B cell (primary cell): ENCODE results near the gene DRICH1. TPM values are rescaled to one million over a fixed set of nuclear protein-coding genes. Genes with fewer than 3 reads are reported as not detected.
"Not testable (repeated sequence)": the region's sequence is repeated elsewhere in the genome, so short reads cannot be mapped to it uniquely, and the experiment has no call there.

Source experiments
- ATAC-seq: fragments of 200-7000 bp; cut with Tn5 transposase; one replicate; pipeline ENCODE4 v1.10.0; 2021; ENCODE audit warnings: low read depth, mild to moderate bottlenecking, moderate number of reproducible peaks, moderate library complexity
- CTCF ChIA-PET: fragments of 350-600 bp; sonication (Branson Sonifier 250); formaldehyde crosslinking; loops from one replicate; lab custom pipeline; 2021; ENCODE audit warnings: antibody characterized with exemption, inconsistent platforms; lab: Charles Lee
- POLR2A ChIA-PET: fragments of 350-600 bp; sonication (Branson Sonifier 250); formaldehyde crosslinking; loops from one replicate; lab custom pipeline; 2021; ENCODE audit warnings: antibody characterized with exemption; lab: Charles Lee
- DNase-seq: peaks from one replicate; pipeline ENCODE4 v3.0.0; 2013
- H2AFZ ChIP-seq: 2 replicates; pipeline ENCODE4 v1.6.1; 2012; ENCODE audit warnings: mild to moderate bottlenecking, low read depth, low read length; ENCODE audit not compliant: insufficient read depth, poor library complexity, severe bottlenecking
- H3K27ac ChIP-seq, 2 donors: 1 replicate in 1 of 2; 2 replicates in 1 of 2; pipeline ENCODE4 v1.5.1; 2012 to 2013; ENCODE audit warnings: low read length in 2 of 2, mild to moderate bottlenecking in 2 of 2, moderate library complexity in 1 of 2
- H3K27me3 ChIP-seq, 4 experiments: fragments of 200-600 bp in 1 of 4; sonication (generic) in 1 of 4; replicated peaks in 1 of 4; 1 replicate in 2 of 4; 2 replicates in 2 of 4; pipeline versions ENCODE4 v1.6.1 to v1.7.0; 2013 to 2016; ENCODE audit warnings: low read length in 3 of 4, mild to moderate bottlenecking in 2 of 4, mixed read lengths in 1 of 4, moderate library complexity in 1 of 4; ENCODE audit not compliant: insufficient read depth in 4 of 4, control insufficient read depth in 3 of 4; ENCODE audit errors: control extremely low read depth in 1 of 4
- H3K36me3 ChIP-seq, 2 experiments: replicated peaks in 1 of 2; 1 replicate in 1 of 2; 2 replicates in 1 of 2; pipeline versions ENCODE4 v1.6.1 to v1.7.1; 2013; ENCODE audit warnings: low read length in 1 of 2; ENCODE audit not compliant: insufficient read depth in 2 of 2, control insufficient read depth in 1 of 2; ENCODE audit errors: control extremely low read depth in 1 of 2, extremely low read depth in 1 of 2
- H3K4me1 ChIP-seq, 2 donors: fragments of 200-600 bp in 1 of 2; sonication (generic) in 1 of 2; 1 replicate in 1 of 2; 2 replicates in 1 of 2; pipeline versions ENCODE4 v1.5.1 to v1.6.1; 2013 to 2017; ENCODE audit warnings: low read length in 2 of 2; ENCODE audit not compliant: control insufficient read depth in 2 of 2, insufficient read depth in 2 of 2
- H3K4me2 ChIP-seq: replicated peaks from 2 replicates; pipeline ENCODE3; 2012; ENCODE audit warnings: mild to moderate bottlenecking, low read depth, low read length; ENCODE audit not compliant: poor library complexity, severe bottlenecking
- H3K4me3 ChIP-seq, 5 experiments: fragments of 200-600 bp in 1 of 5; sonication (generic) in 1 of 5; 1 replicate in 3 of 5; 2 replicates in 2 of 5; pipeline versions ENCODE4 v1.5.1 to v1.7.0; 2011 to 2016; ENCODE audit warnings: low read length in 4 of 5, mild to moderate bottlenecking in 4 of 5, low read depth in 2 of 5, control low read depth in 1 of 5, moderate library complexity in 1 of 5; ENCODE audit not compliant: insufficient read depth in 1 of 5; ENCODE audit errors: control extremely low read depth in 1 of 5, extremely low read depth in 1 of 5
- H3K79me2 ChIP-seq: fragments of 200-600 bp; sonication (generic); one replicate; pipeline ENCODE4 v1.6.0; 2016; ENCODE audit warnings: low read length; ENCODE audit not compliant: control insufficient read depth, insufficient read depth
- H3K9ac ChIP-seq: fragments of 200-600 bp; sonication (generic); 2 replicates; pipeline ENCODE4 v1.6.1; 2017; ENCODE audit warnings: mild to moderate bottlenecking, low read length, moderate library complexity
- H3K9me3 ChIP-seq, 3 donors: one replicate each; pipeline versions ENCODE4 v1.6.1 to v1.7.1; 2013; ENCODE audit warnings: low read length in 2 of 3; ENCODE audit not compliant: control insufficient read depth in 2 of 3, insufficient read depth in 1 of 3; ENCODE audit errors: control extremely low read depth in 1 of 3
- H4K20me1 ChIP-seq: 2 replicates; pipeline ENCODE4 v1.6.0; 2012; ENCODE audit warnings: mild to moderate bottlenecking, low read length; ENCODE audit not compliant: insufficient read depth, control insufficient read depth, poor library complexity, severe bottlenecking
- H3K27ac Mint-ChIP-seq: one replicate; pipeline ENCODE4 v1.8.0; 2021; ENCODE audit warnings: mixed read lengths
- H3K27me3 Mint-ChIP-seq: one replicate; pipeline ENCODE4 v1.8.0; 2021; ENCODE audit warnings: mixed read lengths
- H3K4me1 Mint-ChIP-seq: one replicate; pipeline ENCODE4 v1.8.0; 2021; ENCODE audit warnings: mixed read lengths
- H3K4me3 Mint-ChIP-seq: one replicate; pipeline ENCODE4 v1.8.0; 2021; ENCODE audit warnings: mixed read lengths
- H3K9me3 Mint-ChIP-seq: one replicate; pipeline ENCODE4 v1.8.0; 2022; ENCODE audit warnings: mixed read lengths; ENCODE audit not compliant: insufficient read depth
- CTCF ChIP-seq: fragments of 200-600 bp; IDR thresholded peaks from one replicate; pipeline ENCODE4 v1.8.0; 2022; ENCODE audit warnings: antibody characterized with exemption, mild to moderate bottlenecking
- EZH2 ChIP-seq: IDR thresholded peaks from 2 replicates; pipeline ENCODE4 v1.6.1; 2012; ENCODE audit warnings: borderline replicate concordance, low read depth, mild to moderate bottlenecking, moderate library complexity, low read length; ENCODE audit not compliant: insufficient read depth, poor library complexity, severe bottlenecking
- WGBS: methylation state at CpG from one replicate; pipeline ENCODE4 v1.1.5; 2013; ENCODE audit warnings: missing lambda C conversion rate; ENCODE audit not compliant: insufficient coverage; 5-methylcytosine and 5-hydroxymethylcytosine counted together
- intact Hi-C: fragments of 100-400 bp; cut with micrococcal nuclease; formaldehyde crosslinking; loops from one replicate; pipeline ENCODE4 v1.10.0; 2022
- polyA plus RNA-seq: library from polyadenylated mRNA; depleted of rRNA; stranded (reverse); fragments of >200 nt; gene quantifications from 2 replicates; pipeline ENCODE4 v1.2.3, GENCODE V29; 2012
- total RNA-seq, 2 donors: library from RNA; stranded (reverse); fragments of 120-200 nt in 1 of 2; gene quantifications; 1 replicate in 1 of 2; 2 replicates in 1 of 2; pipeline versions ENCODE4 v1.2.3 to v1.2.4, GENCODE V29; 2013 to 2022

Gene DRICH1
- total and polyA plus RNA-seq, 2 donors (not counting 1 experiment from before 2014, with no cell fraction given) = 0.37 to 1.5 TPM

- TF ChIP-seq CTCF (no peak), EZH2 (no peak)
- Histone ChIP-seq H3K9me3 (no peaks in the 10 kb centered on the region), H3K4me1 (no peaks in the 10 kb centered on the region), H3K9ac (no peak overlapping the region), H3K79me2 (no peaks in the 10 kb centered on the region), H3K27ac (no peak overlapping the region), H3K27me3 (no peaks in the 10 kb centered on the region), H3K4me3 (no peak overlapping the region), H4K20me1 (no peaks in the 10 kb centered on the region), H2AFZ (no peak overlapping the region), H3K4me2 (no peak overlapping the region), H3K36me3 (peaks cover 2 to 4% of the 10 kb centered on the region in 2 experiments)
- DNase-seq (no peak), ATAC-seq (no peak)
- Mint-ChIP-seq H3K4me3 (no peak overlapping the region), H3K4me1 (no peaks in the 10 kb centered on the region), H3K27me3 (no peaks in the 10 kb centered on the region), H3K9me3 (no peaks in the 10 kb centered on the region), H3K27ac (no peak overlapping the region)
- POLR2A ChIA-PET = no interaction called here
- intact Hi-C loops = no loop called here
- CTCF ChIA-PET = no interaction called here
- 92% methylated on average over 5 of the region's 6 CpGs for WGBS
Measured at GRCh38 chr22:23651676-23652075, 19.6 kb upstream of the DRICH1 start.

- ATAC-seq (no peak), DNase-seq (no peak)
- H3K27me3 Mint-ChIP-seq = no peaks in the 10 kb centered on the region
- H2AFZ ChIP-seq = no peak overlapping the region
- H3K4me3 Mint-ChIP-seq = no peak overlapping the region
- H3K27ac ChIP-seq = no peak overlapping the region
- TF ChIP-seq EZH2 = no peak
- no peak for TF ChIP-seq CTCF
- no peaks in the 10 kb centered on the region for H3K4me1 ChIP-seq
- H3K4me1 Mint-ChIP-seq = no peaks in the 10 kb centered on the region
- no peaks in the 10 kb centered on the region for H3K9me3 Mint-ChIP-seq
- no peaks in the 10 kb centered on the region for H4K20me1 ChIP-seq
- no peaks in the 10 kb centered on the region for H3K27me3 ChIP-seq
- CTCF ChIA-PET = no interaction called here
- no peak overlapping the region for H3K4me3 ChIP-seq
- no peak overlapping the region for H3K27ac Mint-ChIP-seq
- H3K79me2 ChIP-seq = no peaks in the 10 kb centered on the region
- WGBS = 96% methylated on average over 18 of the region's 18 CpGs
- H3K9me3 ChIP-seq = no peaks in the 10 kb centered on the region
- H3K36me3 ChIP-seq = peaks cover 2% of the 10 kb centered on the region in 2 experiments
- H3K9ac ChIP-seq = no peak overlapping the region
- no peak overlapping the region for H3K4me2 ChIP-seq
- intact Hi-C loops = no loop called here
- POLR2A ChIA-PET = interaction anchor here (0.6 to 0.7 kb wide), 2 partner anchors 194 to 1107 kb away, joined by 3 to 6 read pairs; no protein-coding TSS in a partner anchor
Measured at GRCh38 chr22:23649071-23649501, 17.0 kb upstream of the DRICH1 start.

- H3K79me2 ChIP-seq, H4K20me1 ChIP-seq, POLR2A ChIA-PET, H3K27ac ChIP-seq, H3K4me1 Mint-ChIP-seq, H3K9ac ChIP-seq, ATAC-seq, H3K9me3 Mint-ChIP-seq, H3K9me3 ChIP-seq, H3K4me1 ChIP-seq, intact Hi-C loops, H3K27me3 Mint-ChIP-seq, DNase-seq, CTCF ChIA-PET, H3K36me3 ChIP-seq, H3K27ac Mint-ChIP-seq, H3K4me2 ChIP-seq, H3K4me3 ChIP-seq, H2AFZ ChIP-seq, H3K27me3 ChIP-seq, H3K4me3 Mint-ChIP-seq: not testable (repeated sequence)
- WGBS = 100% methylated on average over 6 of the region's 7 CpGs
Measured at GRCh38 chr22:23646526-23646925, 14.4 kb upstream of the DRICH1 start.
